Endothelial cell of umbilical vein (primary cell): ENCODE results near the gene FYB1. TPM values are rescaled to one million over a fixed set of nuclear protein-coding genes. Genes with fewer than 3 reads are reported as not detected.

Source experiments
- BruUV-seq: library from RNA; stranded (reverse); fragments of 400-500 nt; replicated peaks from 2 replicates; lab custom pipeline; 2021; lab: Mats Ljungman, UMichigan
- CTCF ChIA-PET: fragments of 300-600, 350-600 bp; sonication (Branson Sonifier 250); formaldehyde crosslinking; loops from one replicate; lab custom pipeline; 2021; ENCODE audit warnings: antibody characterized with exemption, inconsistent platforms; lab: Charles Lee
- POLR2A ChIA-PET: fragments of 300-600, 350-600 bp; sonication (Branson Sonifier 250); formaldehyde crosslinking; loops from one replicate; lab custom pipeline; 2021; ENCODE audit warnings: antibody characterized with exemption, inconsistent platforms; lab: Charles Lee
- DNase-seq: peaks from one replicate; pipeline ENCODE4 v3.0.0-alpha.2; 2011; ENCODE audit warnings: low read depth, low spot score
- FAIRE-seq: peaks from 2 replicates; lab custom pipeline; 2011; peaks lifted over from hg19 to GRCh38; lab: Jason Lieb, UNC
- H2AFZ ChIP-seq: 2 replicates; pipeline ENCODE4 v1.6.0; 2012; ENCODE audit warnings: low read depth, low read length, control low read depth, inconsistent platforms
- H3K27ac ChIP-seq: 2 replicates; pipeline ENCODE4 v1.5.1; 2011; ENCODE audit warnings: low read depth, mild to moderate bottlenecking, control low read depth, low read length, moderate library complexity; ENCODE audit not compliant: insufficient read depth
- H3K27me3 ChIP-seq, 2 experiments: 2 replicates each; pipeline versions ENCODE4 v1.6.0 to v1.6.1; 2011; ENCODE audit warnings: low read length in 2 of 2, mixed read lengths in 1 of 2; ENCODE audit not compliant: control insufficient read depth in 2 of 2, insufficient read depth in 2 of 2
- H3K36me3 ChIP-seq, 2 experiments: 2 replicates in 1 of 2; 3 replicates in 1 of 2; pipeline ENCODE4 v1.5.1; 2011; ENCODE audit warnings: low read length in 2 of 2, mild to moderate bottlenecking in 1 of 2, moderate library complexity in 1 of 2; ENCODE audit not compliant: control insufficient read depth in 2 of 2, insufficient read depth in 2 of 2; ENCODE audit errors: extremely low read depth in 1 of 2
- H3K4me1 ChIP-seq: 3 replicates; pipeline ENCODE4 v1.5.1; 2011; ENCODE audit warnings: mild to moderate bottlenecking, low read length; ENCODE audit not compliant: control insufficient read depth, insufficient read depth; ENCODE audit errors: extremely low read depth
- H3K4me2 ChIP-seq: 2 replicates; pipeline ENCODE4 v1.6.1; 2011; ENCODE audit warnings: low read length, control low read depth, mixed read lengths; ENCODE audit not compliant: insufficient read depth
- H3K4me3 ChIP-seq, 3 experiments: fragments of 200-600 bp in 1 of 3; sonication (generic), shearing (Covaris generic) in 1 of 3; replicated peaks in 1 of 3; 2 replicates each; pipeline ENCODE4 v1.5.1; 2011 to 2016; ENCODE audit warnings: control low read depth in 3 of 3, low read length in 3 of 3, mild to moderate bottlenecking in 2 of 3, inconsistent platforms in 1 of 3, low read depth in 1 of 3, moderate library complexity in 1 of 3; ENCODE audit not compliant: insufficient read depth in 1 of 3
- H3K79me2 ChIP-seq: 2 replicates; pipeline ENCODE4 v1.6.0; 2012; ENCODE audit warnings: low read length, inconsistent platforms; ENCODE audit not compliant: control insufficient read depth, insufficient read depth
- H3K9ac ChIP-seq: replicated peaks from 2 replicates; pipeline ENCODE3; 2011; ENCODE audit warnings: low read length, control low read depth; ENCODE audit not compliant: insufficient read depth; ENCODE audit errors: extremely low read depth
- H3K9me1 ChIP-seq: replicated peaks from 3 replicates; pipeline ENCODE4 v1.6.0; 2011; ENCODE audit warnings: mild to moderate bottlenecking, low read length; ENCODE audit not compliant: control insufficient read depth, insufficient read depth; ENCODE audit errors: extremely low read depth
- H3K9me3 ChIP-seq: replicated peaks from 2 replicates; pipeline ENCODE4 v1.5.1; 2012; ENCODE audit warnings: low read length, inconsistent platforms; ENCODE audit not compliant: control insufficient read depth, insufficient read depth
- H4K20me1 ChIP-seq: replicated peaks from 2 replicates; pipeline ENCODE3; 2011; ENCODE audit warnings: mild to moderate bottlenecking, low read length; ENCODE audit not compliant: control insufficient read depth, insufficient read depth; ENCODE audit errors: extremely low read depth
- EZH2 ChIP-seq: IDR thresholded peaks from 2 replicates; pipeline ENCODE4 v1.6.1; 2012; ENCODE audit warnings: borderline replicate concordance, low read depth, mild to moderate bottlenecking, moderate library complexity, low read length, inconsistent platforms; ENCODE audit not compliant: severe bottlenecking
- FOS ChIP-seq: IDR thresholded peaks from 2 replicates; pipeline ENCODE4 v1.6.1; 2011; ENCODE audit warnings: mild to moderate bottlenecking, low read length, moderate library complexity, borderline replicate concordance; ENCODE audit not compliant: insufficient read depth
- GATA2 ChIP-seq: IDR thresholded peaks from 2 replicates; pipeline ENCODE4 v1.7.0; 2011; ENCODE audit warnings: low read depth, mild to moderate bottlenecking, moderate library complexity, mixed read lengths, low read length; ENCODE audit not compliant: insufficient read length, insufficient read depth
- JUN ChIP-seq: IDR thresholded peaks from 2 replicates; pipeline ENCODE4 v1.6.1; 2011; ENCODE audit warnings: borderline replicate concordance, low read depth; ENCODE audit not compliant: insufficient read length, insufficient read depth
- MYC ChIP-seq: IDR thresholded peaks from one replicate; pipeline ENCODE4 v1.6.1; 2011; ENCODE audit warnings: mild to moderate bottlenecking, low read depth, low read length
- POLR2A ChIP-seq: IDR thresholded peaks from 2 replicates; pipeline ENCODE4 v1.6.1; 2012; ENCODE audit warnings: low read depth, mild to moderate bottlenecking, control low read depth, low read length
- POLR2AphosphoS5 ChIP-seq: IDR thresholded peaks from 2 replicates; pipeline ENCODE4 v1.6.1; 2012; ENCODE audit warnings: low read depth, mild to moderate bottlenecking, control low read depth, low read length, moderate library complexity; ENCODE audit not compliant: insufficient read depth
- dilution Hi-C: fragments of 300-500 bp; cut with MboI; formaldehyde crosslinking; loops from one replicate; pipeline ENCODE4 v1.15.0; 2019; ENCODE audit warnings: low sequenced_read_pairs; ENCODE audit not compliant: extremely low pct_ligation_motif_present
- intact Hi-C: fragments of 100-400 bp; cut with micrococcal nuclease; formaldehyde crosslinking; loops from one replicate; pipeline ENCODE4 v1.10.0; 2022
- polyA plus RNA-seq, 4 experiments: library from polyadenylated mRNA; depleted of rRNA in 3 of 4; stranded (reverse) in 3 of 4; unstranded in 1 of 4; fragments of >200 nt; gene quantifications; 2 replicates each; pipeline versions ENCODE4 v1.2.1 to v1.2.3, GENCODE V29; 2011 to 2012; ENCODE audit warnings: missing spikeins in 1 of 4
- total RNA-seq: library from RNA; stranded (reverse); gene quantifications from 2 replicates; pipeline ENCODE4 v1.2.3, GENCODE V29; 2021
- TF ChIP-seq, protein P1 (sequence below): IDR thresholded peaks from 2 replicates; pipeline ENCODE4 v1.6.1; 2011; ENCODE audit not compliant: insufficient read depth, insufficient read length
- TF ChIP-seq, protein P2 (sequence below), 2 donors: IDR thresholded peaks; 1 replicate in 1 of 2; 2 replicates in 1 of 2; pipeline ENCODE4 v1.5.1; 2011; ENCODE audit warnings: low read length in 2 of 2, mild to moderate bottlenecking in 2 of 2, moderate library complexity in 2 of 2, control low read depth in 1 of 2, inconsistent platforms in 1 of 2, low read depth in 1 of 2; ENCODE audit not compliant: insufficient read depth in 1 of 2; ENCODE audit errors: extremely low read depth in 1 of 2

FYB1 gene
- total and polyA plus RNA-seq, 2 donors (not counting 3 experiments of a cell fraction or from before 2014, with no cell fraction given), result 0.44 TPM; not detected in 1

GRCh38 chr5:39057734-39058133 is 161.6 kb downstream of the FYB1 start:
- H3K27ac ChIP-seq, result no peak overlapping the region
- peaks cover 5% of the 10 kb centered on the region for H3K4me1 ChIP-seq
- peak overlapping the region; percentile 44 for H3K9ac ChIP-seq
- ChIA-PET POLR2A (no interaction called here), CTCF (no interaction called here)
- no peak for TF ChIP-seq FOS
- no peak for TF ChIP-seq EZH2
- H3K36me3 ChIP-seq, result no peaks in the 10 kb centered on the region
- dilution Hi-C loops (no loop called here), intact Hi-C loops (no loop called here)
- H3K4me2 ChIP-seq, result peak overlapping the region; percentile 95
- H2AFZ ChIP-seq, result no peak overlapping the region
- FAIRE-seq, result no peak
- H4K20me1 ChIP-seq, result peaks cover 8% of the 10 kb centered on the region
- no TSS peak for BruUV-seq
- H3K4me3 ChIP-seq, result peak overlapping the region in 2 of 3 experiments; percentile 20 to 46
- peaks cover 62% of the 10 kb centered on the region for H3K79me2 ChIP-seq
- peak; percentile 37 for DNase-seq
- no peaks in the 10 kb centered on the region for H3K27me3 ChIP-seq
- H3K9me1 ChIP-seq, result no peaks in the 10 kb centered on the region
- H3K9me3 ChIP-seq, result no peaks in the 10 kb centered on the region

GRCh38 chr5:39055768-39056398 is 163.5 kb downstream of the FYB1 start:
- Histone ChIP-seq H3K9me1 (no peaks in the 10 kb centered on the region), H3K9me3 (no peaks in the 10 kb centered on the region), H3K4me1 (peaks cover 5% of the 10 kb centered on the region), H3K4me2 (no peak overlapping the region), H3K4me3 (no peak overlapping the region), H3K36me3 (no peaks in the 10 kb centered on the region), H3K79me2 (peaks cover 63% of the 10 kb centered on the region), H2AFZ (no peak overlapping the region), H3K27me3 (no peaks in the 10 kb centered on the region), H3K27ac (no peak overlapping the region), H3K9ac (no peak overlapping the region), H4K20me1 (peaks cover 8% of the 10 kb centered on the region)
- dilution Hi-C loops, result no loop called here
- CTCF ChIA-PET, result no interaction called here
- POLR2A ChIA-PET, result no interaction called here
- FAIRE-seq (no peak), DNase-seq (no peak)
- no peak for TF ChIP-seq POLR2AphosphoS5
- TF ChIP-seq FOS, result no peak
- TF ChIP-seq, protein P1, sequence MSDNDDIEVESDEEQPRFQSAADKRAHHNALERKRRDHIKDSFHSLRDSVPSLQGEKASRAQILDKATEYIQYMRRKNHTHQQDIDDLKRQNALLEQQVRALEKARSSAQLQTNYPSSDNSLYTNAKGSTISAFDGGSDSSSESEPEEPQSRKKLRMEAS, result no peak
- no peak for TF ChIP-seq JUN
- TF ChIP-seq MYC, result no peak
- TF ChIP-seq, protein P2, sequence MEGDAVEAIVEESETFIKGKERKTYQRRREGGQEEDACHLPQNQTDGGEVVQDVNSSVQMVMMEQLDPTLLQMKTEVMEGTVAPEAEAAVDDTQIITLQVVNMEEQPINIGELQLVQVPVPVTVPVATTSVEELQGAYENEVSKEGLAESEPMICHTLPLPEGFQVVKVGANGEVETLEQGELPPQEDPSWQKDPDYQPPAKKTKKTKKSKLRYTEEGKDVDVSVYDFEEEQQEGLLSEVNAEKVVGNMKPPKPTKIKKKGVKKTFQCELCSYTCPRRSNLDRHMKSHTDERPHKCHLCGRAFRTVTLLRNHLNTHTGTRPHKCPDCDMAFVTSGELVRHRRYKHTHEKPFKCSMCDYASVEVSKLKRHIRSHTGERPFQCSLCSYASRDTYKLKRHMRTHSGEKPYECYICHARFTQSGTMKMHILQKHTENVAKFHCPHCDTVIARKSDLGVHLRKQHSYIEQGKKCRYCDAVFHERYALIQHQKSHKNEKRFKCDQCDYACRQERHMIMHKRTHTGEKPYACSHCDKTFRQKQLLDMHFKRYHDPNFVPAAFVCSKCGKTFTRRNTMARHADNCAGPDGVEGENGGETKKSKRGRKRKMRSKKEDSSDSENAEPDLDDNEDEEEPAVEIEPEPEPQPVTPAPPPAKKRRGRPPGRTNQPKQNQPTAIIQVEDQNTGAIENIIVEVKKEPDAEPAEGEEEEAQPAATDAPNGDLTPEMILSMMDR (IDR thresholded peaks at IDR 0.05; ENCODE audit: extremely low read depth in 1 of 2, insufficient read depth in 1 of 2, low read depth in 1 of 2, low read length in 2 of 2), result no peak
- no peak for TF ChIP-seq POLR2A
- TF ChIP-seq EZH2, result no peak
- no peak for TF ChIP-seq GATA2
- intact Hi-C loops, result no loop called here
- no TSS peak for BruUV-seq
